HG02870 (cell line): ENCODE measurements around the gene CIAO2B.

Experiments used
- ATAC-seq: cut with Tn5 transposase; IDR thresholded peaks from one replicate; pipeline ENCODE4 v1.9.1; 2021; ENCODE audit warnings: mild to moderate bottlenecking, moderate library complexity; ENCODE audit not compliant: unreplicated experiment

Gene CIAO2B

DNA sequence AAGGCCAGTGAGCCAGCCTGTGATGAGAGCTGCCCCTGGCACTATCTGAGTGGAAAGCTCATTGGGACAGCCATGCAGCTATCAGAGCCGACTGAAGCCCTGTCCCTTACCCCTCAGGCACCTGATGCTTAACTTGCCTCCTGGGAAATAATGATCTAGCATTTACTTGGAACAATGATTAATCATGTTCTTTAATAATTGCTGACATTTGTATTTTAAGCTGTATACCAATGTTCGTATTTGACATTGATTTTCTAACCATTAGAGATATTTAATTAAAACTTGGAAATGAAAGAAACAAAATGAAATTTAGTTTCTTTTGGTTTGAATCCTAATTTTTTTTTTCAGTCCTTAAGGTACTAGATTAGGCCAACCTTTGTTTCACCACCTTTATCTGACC is 43.4 kb downstream of the CIAO2B start:
- no peak for ATAC-seq

DNA sequence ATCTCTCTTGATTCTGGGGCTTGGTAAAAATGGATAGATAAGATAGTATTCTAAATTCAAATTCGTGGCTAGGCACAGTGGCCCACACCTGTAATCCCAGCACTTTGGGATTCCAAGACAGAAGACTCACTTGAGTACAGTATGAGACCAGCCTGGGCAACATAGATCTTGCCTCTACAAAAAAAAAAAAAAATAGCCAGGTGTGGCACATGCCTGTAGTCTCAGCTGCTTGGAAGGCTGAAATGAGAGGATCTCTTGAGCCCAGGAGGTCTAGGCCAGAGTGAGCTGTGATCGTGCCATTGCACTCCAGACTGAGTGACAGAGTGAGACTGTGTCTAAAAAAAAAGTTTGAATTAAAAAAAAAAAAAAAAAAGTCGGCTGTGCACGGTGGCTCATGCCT is 44.6 kb downstream of the CIAO2B start:
- no peak for ATAC-seq

DNA sequence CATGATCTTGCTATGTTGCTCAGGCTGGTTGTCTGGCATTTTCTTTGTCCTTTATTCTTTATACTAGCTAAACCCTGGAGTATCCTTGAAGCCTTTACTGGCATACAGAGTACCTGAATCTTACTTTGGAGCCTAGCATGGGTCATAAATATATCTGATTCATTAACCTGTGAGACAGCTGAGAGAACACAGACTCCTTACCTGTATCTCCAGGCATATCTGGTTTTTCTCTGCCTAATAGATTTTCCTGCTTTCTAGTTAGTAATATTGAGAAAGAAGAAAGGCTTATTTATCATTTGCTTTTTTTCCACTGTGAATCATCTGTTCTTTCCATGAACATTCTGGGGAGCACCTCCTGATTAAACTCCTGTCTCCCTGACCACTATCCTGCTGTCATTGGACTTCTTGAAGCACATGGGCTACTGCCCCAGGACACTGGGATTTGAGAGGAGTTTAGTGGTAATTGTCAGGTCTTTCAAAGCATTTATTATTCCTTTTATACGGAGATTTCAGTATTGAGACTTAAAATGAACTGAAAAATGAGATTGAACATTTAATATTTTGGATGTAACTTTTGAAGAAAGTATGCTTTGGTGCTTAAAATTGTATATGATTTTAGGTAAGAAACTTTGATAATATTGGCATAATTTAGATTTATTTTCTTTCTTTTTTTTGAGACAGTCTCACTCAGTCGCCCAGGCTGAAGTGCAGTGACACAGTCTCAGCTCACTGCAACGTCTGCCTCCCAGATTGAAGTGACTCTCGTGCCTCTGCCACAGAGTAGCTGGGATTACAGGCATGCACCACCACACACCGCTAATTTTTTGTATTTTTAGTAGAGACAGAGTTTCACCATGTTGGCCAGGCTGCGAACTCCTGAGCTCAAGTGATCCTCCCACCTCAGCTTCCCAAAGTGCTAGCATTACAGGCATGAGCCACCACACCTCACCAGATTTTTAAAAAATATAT is 45.3 kb downstream of the CIAO2B start:
- no peak for ATAC-seq

DNA sequence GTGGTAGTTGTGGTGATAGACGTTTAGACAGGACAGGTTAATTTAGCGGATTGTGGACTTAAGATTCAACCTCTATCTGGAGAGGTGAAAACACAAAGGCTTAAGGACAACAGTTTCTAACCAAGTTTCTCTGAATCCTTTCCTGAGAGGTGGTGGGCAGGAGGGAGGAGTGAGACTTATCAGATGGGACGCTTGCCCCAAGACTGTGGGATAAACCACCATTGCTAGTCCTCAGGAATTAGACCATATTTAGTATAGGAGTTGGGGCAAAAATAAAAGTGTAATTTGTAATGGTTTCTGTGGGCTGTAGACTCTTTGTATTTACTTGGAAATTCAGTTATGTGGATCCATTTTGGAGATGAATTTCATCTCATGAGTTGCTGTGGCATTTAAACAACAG is 47.3 kb downstream of the CIAO2B start:
- no peak for ATAC-seq

DNA sequence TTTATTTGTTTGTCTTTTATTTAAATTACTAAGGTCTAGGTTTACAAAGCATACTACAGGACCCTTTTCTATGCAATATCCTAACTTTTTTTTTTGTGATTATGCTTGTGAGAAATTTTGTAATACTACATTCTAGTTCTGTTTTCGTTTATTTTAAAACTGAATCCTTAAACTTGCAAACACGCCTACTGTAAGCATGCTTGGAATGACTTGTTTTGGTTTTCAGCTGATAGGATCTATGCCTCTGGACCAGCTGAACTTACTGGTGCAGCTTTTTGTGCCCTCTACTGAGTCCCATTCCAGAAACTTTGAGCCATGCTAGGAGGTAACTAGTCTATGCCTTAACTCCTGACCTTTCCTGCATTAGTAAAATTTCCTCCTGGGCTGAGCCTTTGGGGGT is 47.9 kb downstream of the CIAO2B start:
- no peak for ATAC-seq

DNA sequence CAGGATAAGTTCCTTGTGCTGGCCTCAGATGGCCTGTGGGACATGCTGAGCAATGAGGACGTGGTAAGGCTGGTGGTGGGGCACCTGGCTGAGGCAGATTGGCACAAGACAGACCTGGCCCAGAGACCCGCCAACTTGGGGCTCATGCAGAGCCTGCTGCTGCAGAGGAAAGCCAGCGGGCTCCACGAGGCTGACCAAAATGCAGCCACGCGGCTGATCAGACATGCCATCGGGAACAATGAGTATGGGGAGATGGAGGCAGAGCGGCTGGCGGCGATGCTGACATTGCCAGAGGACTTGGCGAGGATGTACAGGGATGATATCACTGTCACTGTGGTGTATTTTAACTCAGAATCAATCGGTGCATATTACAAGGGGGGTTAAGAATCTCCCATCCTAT is 48.7 kb downstream of the CIAO2B start:
- no peak for ATAC-seq

DNA sequence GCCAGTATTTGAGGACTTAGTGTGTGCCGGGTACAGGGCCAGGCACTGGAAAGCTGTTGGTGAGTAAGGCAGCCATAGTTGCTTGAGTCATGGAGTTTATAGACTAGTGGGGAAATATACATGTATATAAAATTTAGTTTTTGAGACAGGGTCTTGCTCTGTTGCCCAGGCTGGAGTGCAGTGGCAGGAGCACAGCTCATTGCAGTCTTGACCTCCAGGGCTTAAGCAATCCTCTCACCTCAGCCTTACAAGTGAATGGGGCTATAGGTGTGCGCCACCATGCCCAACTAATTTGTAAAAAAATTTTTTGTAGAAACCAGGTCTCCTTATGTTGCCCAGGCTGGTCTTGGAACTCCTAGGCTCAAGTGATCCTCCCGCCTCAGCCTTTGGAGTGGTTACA is 51.5 kb downstream of the CIAO2B start:
- no peak for ATAC-seq
